ENCODE data around the gene COX7B.

Gene COX7B

DNA sequence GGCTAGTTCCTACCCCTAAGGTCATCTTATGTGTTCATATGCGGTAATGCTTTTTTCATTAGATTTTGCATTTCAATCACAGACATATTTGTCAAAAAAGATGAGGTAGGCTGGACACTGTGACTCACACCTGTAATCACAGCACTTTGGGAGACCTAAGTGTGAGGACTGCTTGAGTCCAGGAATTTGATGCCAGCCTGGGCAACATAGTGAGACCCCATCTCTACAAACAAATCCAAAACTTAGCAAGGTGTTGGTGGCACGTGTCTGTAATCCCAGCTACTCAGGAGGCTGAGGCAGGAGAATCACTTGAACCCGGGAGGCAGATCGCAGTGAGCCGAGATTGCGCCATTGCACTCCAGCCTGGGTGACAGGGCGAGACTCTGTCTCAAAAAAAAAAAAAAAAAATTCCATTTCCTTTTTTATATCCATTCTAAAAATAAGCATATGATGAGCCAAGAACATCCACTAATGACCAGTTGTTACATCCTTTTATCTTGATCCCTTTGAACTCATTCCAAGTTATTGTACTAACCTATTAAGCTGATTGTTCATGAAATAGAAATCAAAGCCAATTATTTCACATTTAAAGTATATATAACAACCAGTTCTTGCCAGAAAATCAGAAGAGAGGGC lies 46.8 kb downstream of the COX7B start:
- DNase-seq, result no peak

- DNase-seq, result no peak
Measured at GRCh38 chrX:77946571-77946970, 47.3 kb downstream of the COX7B start.

DNA sequence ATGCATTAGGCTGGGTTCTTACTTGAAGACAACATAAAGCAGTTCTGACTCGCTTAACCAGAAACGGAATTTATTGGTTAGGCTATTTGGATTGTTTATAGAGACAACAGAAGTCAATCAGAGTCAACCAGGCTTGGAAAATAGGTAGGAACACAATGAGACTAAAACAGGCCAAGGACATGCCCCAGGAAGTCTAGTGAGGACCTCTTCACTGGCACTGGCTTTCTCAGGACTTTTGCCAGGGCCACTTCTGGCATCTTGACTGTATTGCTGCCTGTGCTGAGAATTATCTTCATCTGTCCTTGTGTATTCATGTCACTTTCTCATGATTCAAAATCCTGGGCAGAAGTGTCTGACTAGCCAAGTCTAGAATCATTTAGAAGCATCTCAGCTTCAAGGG lies 50.6 kb downstream of the COX7B start:
- no peak for DNase-seq

DNA sequence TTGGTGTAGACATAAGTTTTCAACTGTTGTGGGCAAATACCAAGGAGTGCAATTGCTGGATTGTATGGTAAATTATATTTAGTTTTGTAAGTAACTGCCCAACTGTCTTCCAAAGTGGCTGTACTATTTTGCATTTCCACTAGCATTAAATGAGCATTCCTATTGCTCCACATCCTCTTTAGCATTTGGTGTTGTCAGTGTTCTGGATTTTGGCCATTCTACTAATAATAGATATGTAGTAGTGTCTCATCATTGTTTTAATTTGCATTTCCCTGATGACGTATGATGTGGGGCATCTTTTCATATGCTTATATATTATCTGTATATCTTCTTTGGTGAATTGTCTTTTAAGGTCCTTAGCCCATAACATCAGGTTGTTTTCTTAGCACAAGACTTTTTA lies 52.9 kb downstream of the COX7B start:
- no peak for DNase-seq

GRCh38 chrX:77953302-77953701 lies 54.0 kb downstream of the COX7B start:
- DNase-seq, result no peak

DNA sequence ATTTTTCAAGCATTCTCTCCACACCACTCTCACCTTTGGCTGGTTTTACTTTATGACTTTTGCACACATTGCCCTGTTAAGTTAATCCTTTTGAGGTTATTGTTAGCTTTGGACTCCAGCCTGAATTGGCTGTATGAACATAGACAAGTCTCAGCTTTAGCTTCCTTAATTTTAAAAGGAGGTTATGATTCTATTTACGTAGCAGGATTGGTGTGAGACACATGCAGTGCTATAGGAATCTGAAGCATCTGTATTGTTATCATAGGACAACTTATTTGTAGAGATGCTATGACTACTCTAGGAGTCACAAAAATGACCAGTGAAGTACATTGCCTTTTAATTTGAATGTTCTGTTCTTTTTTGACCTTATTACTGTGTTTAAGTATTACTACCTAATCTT lies 54.4 kb downstream of the COX7B start:
- DNase-seq, result peak; percentile 53
